NT2/D1 (cell line): ENCODE data around the gene MAP2K2.

ENCODE experiments used
- SUZ12 ChIP-seq: IDR thresholded peaks from 2 replicates; pipeline ENCODE4 v1.6.1; 2011; ENCODE audit not compliant: insufficient read length, insufficient read depth; ENCODE audit errors: extremely low read depth
- YY1 ChIP-seq: IDR thresholded peaks from 2 replicates; pipeline ENCODE4 v1.6.1; 2011; ENCODE audit not compliant: insufficient read length, insufficient read depth
- ZNF274 ChIP-seq: IDR thresholded peaks from 2 replicates; pipeline ENCODE4 v1.6.1; 2011; ENCODE audit warnings: mild to moderate bottlenecking, low read depth, low read length

DNA sequence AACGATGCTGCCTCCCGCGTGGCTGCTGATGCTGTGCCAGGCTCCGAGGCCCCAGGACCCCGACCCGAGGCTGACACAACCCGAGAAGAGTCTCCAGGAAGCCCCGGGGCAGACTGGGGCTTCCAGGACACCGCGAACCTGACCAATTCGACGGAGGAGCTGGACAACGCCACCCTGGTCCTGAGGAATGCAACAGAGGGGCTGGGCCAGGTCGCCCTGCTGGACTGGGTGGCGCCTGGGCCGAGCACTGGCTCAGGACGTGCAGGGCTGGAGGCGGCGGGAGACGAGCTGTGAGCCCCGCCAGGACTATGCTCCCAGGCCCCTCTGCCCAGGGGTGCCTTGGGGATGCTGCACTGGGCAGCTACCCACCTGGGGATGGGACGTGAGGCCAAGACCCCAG is 47.8 kb upstream of the MAP2K2 start:
- TF ChIP-seq ZNF274 (no peak), YY1 (no peak), SUZ12 (no peak)
